ENCODE results near the gene PRDM5. TPM values are rescaled to one million over a fixed set of nuclear protein-coding genes. Genes with fewer than 3 reads are reported as not detected.

Gene PRDM5
- polyA plus RNA-seq, 1 donor (not counting 4 experiments of a cell fraction or from before 2014, with no cell fraction given): 3.6 TPM

DNA sequence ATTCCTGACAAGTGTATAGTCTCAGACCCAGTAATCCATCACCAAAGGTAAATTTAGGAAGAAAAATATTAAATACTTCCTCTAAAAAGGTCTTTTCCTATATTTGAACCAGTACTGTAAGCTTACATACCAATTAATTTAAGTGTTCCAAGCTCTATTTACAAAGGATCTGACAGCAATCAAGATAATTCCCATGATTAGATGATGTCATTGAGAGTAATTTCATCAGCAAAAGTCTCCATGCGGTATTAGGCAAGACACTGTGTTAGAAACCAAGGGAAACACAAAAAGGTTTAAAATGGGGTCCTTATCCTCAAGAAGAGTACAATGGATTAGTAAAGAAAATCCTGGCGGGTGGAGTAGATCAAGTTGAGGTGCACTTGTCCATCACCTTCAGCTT, 198.5 kb downstream of the PRDM5 start:
- Histone ChIP-seq H3K27ac (ENCODE audit: control insufficient read depth, insufficient read depth, low read length) (no peak overlapping the region), H3K27me3 (ENCODE audit: control insufficient read depth, extremely low read depth, insufficient read depth, low read length) (no peaks in the 10 kb centered on the region), H3K4me3 (ENCODE audit: control insufficient read depth in 2 of 3, extremely low read depth in 1 of 3, insufficient read depth in 2 of 3, low read depth in 1 of 3, low read length in 3 of 3) (no peak overlapping the region), H3K4me1 (ENCODE audit: control insufficient read depth, extremely low read depth, insufficient read depth, low read length) (no peaks in the 10 kb centered on the region), H3K9me3 (ENCODE audit: control insufficient read depth, low read depth, low read length) (no peaks in the 10 kb centered on the region), H3K9ac (ENCODE audit: control insufficient read depth, extremely low read depth, insufficient read depth, low read length) (no peak overlapping the region), H3K9me1 (ENCODE audit: control insufficient read depth, extremely low read depth, insufficient read depth, low read length) (no peaks in the 10 kb centered on the region), H2AFZ (ENCODE audit: control insufficient read depth, low read length) (no peak overlapping the region), H3K36me3 (ENCODE audit: control insufficient read depth in 2 of 2, extremely low read depth in 1 of 2, insufficient read depth in 2 of 2, low read length in 2 of 2) (no peaks in the 10 kb centered on the region), H3K79me2 (ENCODE audit: control insufficient read depth, insufficient read depth, low read length) (no peaks in the 10 kb centered on the region), H3K4me2 (ENCODE audit: control insufficient read depth, extremely low read depth, insufficient read depth, low read depth, low read length) (no peak overlapping the region), H4K20me1 (ENCODE audit: control insufficient read depth, extremely low read depth, insufficient read depth, low read length) (no peaks in the 10 kb centered on the region)
- DNase-seq (ENCODE audit: low read depth, low spot score) (no peak), FAIRE-seq (no peak)
- dilution Hi-C loops (cut with MboI; ENCODE audit: extremely low pct_ligation_motif_present, low sequenced_read_pairs): no loop called here
- no peak for TF ChIP-seq EZH2 (IDR thresholded peaks at IDR 0.05; ENCODE audit: low read length)
- TF ChIP-seq, protein P1, sequence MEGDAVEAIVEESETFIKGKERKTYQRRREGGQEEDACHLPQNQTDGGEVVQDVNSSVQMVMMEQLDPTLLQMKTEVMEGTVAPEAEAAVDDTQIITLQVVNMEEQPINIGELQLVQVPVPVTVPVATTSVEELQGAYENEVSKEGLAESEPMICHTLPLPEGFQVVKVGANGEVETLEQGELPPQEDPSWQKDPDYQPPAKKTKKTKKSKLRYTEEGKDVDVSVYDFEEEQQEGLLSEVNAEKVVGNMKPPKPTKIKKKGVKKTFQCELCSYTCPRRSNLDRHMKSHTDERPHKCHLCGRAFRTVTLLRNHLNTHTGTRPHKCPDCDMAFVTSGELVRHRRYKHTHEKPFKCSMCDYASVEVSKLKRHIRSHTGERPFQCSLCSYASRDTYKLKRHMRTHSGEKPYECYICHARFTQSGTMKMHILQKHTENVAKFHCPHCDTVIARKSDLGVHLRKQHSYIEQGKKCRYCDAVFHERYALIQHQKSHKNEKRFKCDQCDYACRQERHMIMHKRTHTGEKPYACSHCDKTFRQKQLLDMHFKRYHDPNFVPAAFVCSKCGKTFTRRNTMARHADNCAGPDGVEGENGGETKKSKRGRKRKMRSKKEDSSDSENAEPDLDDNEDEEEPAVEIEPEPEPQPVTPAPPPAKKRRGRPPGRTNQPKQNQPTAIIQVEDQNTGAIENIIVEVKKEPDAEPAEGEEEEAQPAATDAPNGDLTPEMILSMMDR (optimal IDR thresholded peaks at IDR 0.05 in 1 of 3, IDR thresholded peaks at IDR 0.05 in 1 of 3, conservative IDR thresholded peaks at IDR 0.05 in 1 of 3; ENCODE audit: extremely low read depth in 1 of 3, insufficient read depth in 2 of 3, low read length in 3 of 3): no peak

DNA sequence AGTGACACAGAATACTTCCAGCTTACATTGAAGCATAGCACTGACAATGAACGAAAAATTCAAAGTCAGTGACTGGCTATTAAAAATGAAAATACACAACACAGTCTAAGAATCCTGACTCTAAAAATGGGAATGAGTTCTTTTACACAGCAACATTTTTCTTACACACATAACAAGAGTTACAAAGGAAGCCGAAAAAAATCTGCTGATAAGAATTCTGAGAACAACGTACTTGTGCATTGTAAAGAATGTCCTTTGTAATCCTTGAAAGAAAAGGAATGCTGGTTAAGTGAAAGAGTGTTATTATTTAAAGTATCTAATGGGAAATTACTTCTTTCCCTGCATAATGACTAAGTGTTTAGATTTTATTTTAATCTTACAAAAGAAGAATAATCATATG, 199.4 kb downstream of the PRDM5 start:
- TF ChIP-seq, protein P1 (optimal IDR thresholded peaks at IDR 0.05 in 1 of 3, IDR thresholded peaks at IDR 0.05 in 1 of 3, conservative IDR thresholded peaks at IDR 0.05 in 1 of 3; ENCODE audit: extremely low read depth in 1 of 3, insufficient read depth in 2 of 3, low read length in 3 of 3): no peak
- no peak for TF ChIP-seq EZH2 (IDR thresholded peaks at IDR 0.05; ENCODE audit: low read length)
- no peak overlapping the region for H3K4me2 ChIP-seq (ENCODE audit: control insufficient read depth, extremely low read depth, insufficient read depth, low read depth, low read length)

More for the DNA sequence above, 199.4 kb downstream of the PRDM5 start:
- H3K79me2 ChIP-seq (ENCODE audit: control insufficient read depth, insufficient read depth, low read length): no peaks in the 10 kb centered on the region
- dilution Hi-C loops (cut with MboI; ENCODE audit: extremely low pct_ligation_motif_present, low sequenced_read_pairs): no loop called here
- H3K27ac ChIP-seq (ENCODE audit: control insufficient read depth, insufficient read depth, low read length): no peak overlapping the region
- no peaks in the 10 kb centered on the region for H4K20me1 ChIP-seq (ENCODE audit: control insufficient read depth, extremely low read depth, insufficient read depth, low read length)
- no peak overlapping the region for H3K4me3 ChIP-seq (ENCODE audit: control insufficient read depth in 2 of 3, extremely low read depth in 1 of 3, insufficient read depth in 2 of 3, low read depth in 1 of 3, low read length in 3 of 3)
- H3K9ac ChIP-seq (ENCODE audit: control insufficient read depth, extremely low read depth, insufficient read depth, low read length): no peak overlapping the region
- DNase-seq (ENCODE audit: low read depth, low spot score): no peak
- no peak overlapping the region for H2AFZ ChIP-seq (ENCODE audit: control insufficient read depth, low read length)
- H3K36me3 ChIP-seq (ENCODE audit: control insufficient read depth in 2 of 2, extremely low read depth in 1 of 2, insufficient read depth in 2 of 2, low read length in 2 of 2): no peaks in the 10 kb centered on the region
- no peaks in the 10 kb centered on the region for H3K27me3 ChIP-seq (ENCODE audit: control insufficient read depth, extremely low read depth, insufficient read depth, low read length)
- no peak for FAIRE-seq
- H3K9me1 ChIP-seq (ENCODE audit: control insufficient read depth, extremely low read depth, insufficient read depth, low read length): no peaks in the 10 kb centered on the region
- no peaks in the 10 kb centered on the region for H3K4me1 ChIP-seq (ENCODE audit: control insufficient read depth, extremely low read depth, insufficient read depth, low read length)
- no peaks in the 10 kb centered on the region for H3K9me3 ChIP-seq (ENCODE audit: control insufficient read depth, low read depth, low read length)

All from keratinocyte (primary cell).